AG09319 (cell line): ENCODE measurements around the gene PSD2.

Source experiments
- DNase-seq: peaks from one replicate; pipeline ENCODE4 v3.0.0-alpha.2; 2010; ENCODE audit warnings: low read depth; ENCODE audit errors: extremely low read depth
- TF ChIP-seq, protein P1 (sequence below): IDR thresholded peaks from 2 replicates; pipeline ENCODE4 v1.5.1; 2011; ENCODE audit warnings: low read depth, mild to moderate bottlenecking, inconsistent platforms, low read length, moderate library complexity

The PSD2 gene

GRCh38 chr5:139885857-139886208, 90.2 kb downstream of the PSD2 start:
- DNase-seq: no peak

DNA sequence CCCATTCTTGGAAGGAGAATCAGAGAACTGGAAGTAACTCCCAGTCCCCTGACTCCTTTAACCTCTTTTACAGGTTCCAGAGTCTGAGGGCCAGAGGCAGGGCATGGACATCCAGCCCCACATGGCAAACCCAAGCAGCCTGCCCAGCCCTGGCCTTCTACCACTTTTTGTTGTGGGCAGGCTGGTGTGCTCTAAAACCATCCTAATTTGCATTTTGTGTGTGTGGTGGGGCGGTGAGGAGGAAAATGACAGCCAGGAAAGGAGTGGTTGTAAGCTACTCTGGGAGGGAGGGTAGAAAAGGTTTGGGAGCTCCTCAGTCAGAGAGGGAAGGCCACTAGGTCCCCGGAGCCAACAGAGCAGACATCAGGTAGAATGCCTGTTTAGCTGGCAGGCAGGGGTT, 90.6 kb downstream of the PSD2 start:
- no peak for DNase-seq
- TF ChIP-seq, protein P1, sequence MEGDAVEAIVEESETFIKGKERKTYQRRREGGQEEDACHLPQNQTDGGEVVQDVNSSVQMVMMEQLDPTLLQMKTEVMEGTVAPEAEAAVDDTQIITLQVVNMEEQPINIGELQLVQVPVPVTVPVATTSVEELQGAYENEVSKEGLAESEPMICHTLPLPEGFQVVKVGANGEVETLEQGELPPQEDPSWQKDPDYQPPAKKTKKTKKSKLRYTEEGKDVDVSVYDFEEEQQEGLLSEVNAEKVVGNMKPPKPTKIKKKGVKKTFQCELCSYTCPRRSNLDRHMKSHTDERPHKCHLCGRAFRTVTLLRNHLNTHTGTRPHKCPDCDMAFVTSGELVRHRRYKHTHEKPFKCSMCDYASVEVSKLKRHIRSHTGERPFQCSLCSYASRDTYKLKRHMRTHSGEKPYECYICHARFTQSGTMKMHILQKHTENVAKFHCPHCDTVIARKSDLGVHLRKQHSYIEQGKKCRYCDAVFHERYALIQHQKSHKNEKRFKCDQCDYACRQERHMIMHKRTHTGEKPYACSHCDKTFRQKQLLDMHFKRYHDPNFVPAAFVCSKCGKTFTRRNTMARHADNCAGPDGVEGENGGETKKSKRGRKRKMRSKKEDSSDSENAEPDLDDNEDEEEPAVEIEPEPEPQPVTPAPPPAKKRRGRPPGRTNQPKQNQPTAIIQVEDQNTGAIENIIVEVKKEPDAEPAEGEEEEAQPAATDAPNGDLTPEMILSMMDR: no peak

More at GRCh38 chr5:139885857-139886208, 90.2 kb downstream of the PSD2 start:
- TF ChIP-seq, protein P1: no peak

GRCh38 chr5:139888370-139888769, 92.8 kb downstream of the PSD2 start:
- TF ChIP-seq, protein P1: no peak
- DNase-seq: no peak

GRCh38 chr5:139889410-139889809, 93.8 kb downstream of the PSD2 start:
- TF ChIP-seq, protein P1: no peak
- no peak for DNase-seq

DNA sequence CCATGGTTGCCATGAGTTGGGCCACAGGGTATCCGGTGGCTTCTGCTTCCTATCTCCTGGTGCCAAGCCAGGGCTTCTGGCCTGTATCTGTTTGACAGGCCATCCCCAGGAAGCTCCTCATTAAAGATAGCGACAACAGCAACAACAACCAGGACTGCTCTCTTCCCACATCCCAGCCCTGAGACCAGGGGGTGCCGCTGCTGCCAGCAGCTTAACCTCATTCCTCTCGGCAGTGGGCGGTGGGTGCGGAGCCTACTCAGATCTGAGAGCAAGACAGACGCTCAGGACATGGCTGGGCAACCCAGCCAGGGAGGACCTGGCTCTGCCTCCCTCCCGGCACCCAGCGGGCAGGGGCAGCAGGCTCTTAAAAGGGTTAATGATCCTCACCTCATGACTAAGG, 98.3 kb downstream of the PSD2 start:
- no peak for DNase-seq
- TF ChIP-seq, protein P1: no peak
